SK-MEL-5 (cell line): ENCODE data around the gene RTKN2. TPM values are rescaled to one million over a fixed set of nuclear protein-coding genes. Genes with fewer than 3 reads are reported as not detected.

Source experiments
- DNase-seq: peaks from one replicate; pipeline ENCODE4 v3.0.0-alpha.2; 2016; ENCODE audit warnings: low read depth, low spot score
- in situ Hi-C: cut with HindIII; loops from 2 replicates; pipeline ENCODE4 v1.10.0; 2016; ENCODE audit warnings: low sequenced_read_pairs, high pct_unique_total_duplicates, low pct_unique_long_range_greater_than_20kb
- total RNA-seq: library from RNA; depleted of rRNA; stranded (reverse); fragments of >200 nt; shearing (Covaris generic); gene quantifications from 2 replicates; pipeline ENCODE4 v1.2.3, GENCODE V29; 2014

The RTKN2 gene
- total RNA-seq, 1 experiment from 2014 or later: 0.98 TPM

DNA sequence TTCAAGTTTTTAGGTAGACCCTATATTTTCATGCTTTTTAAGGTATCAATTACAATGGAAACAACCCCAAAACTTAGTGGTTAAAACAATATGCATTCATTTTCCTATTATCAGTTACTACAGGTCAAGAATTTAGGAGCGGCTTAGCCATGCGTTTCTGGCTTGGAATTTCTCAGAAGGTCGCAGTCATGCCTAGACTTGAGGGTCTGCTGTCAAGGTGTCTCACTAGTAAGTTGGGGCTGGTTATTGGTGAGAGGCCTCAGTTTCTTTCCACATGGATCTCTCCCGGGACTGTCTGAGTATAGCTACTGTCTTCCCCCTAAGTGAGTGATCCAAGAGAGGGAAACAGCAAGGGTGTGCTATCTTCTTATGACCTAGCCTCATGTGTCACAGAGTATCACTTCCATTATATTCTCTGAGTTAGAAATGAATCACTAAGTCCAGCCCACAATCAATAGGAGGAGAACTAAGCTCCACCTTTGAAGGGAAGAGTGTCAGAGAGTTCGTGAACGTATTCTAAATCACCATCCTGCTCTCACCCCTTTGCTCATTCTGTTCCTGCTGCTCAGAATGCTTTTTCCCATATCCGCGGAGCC, 80.5 kb downstream of the RTKN2 start:
- in situ Hi-C loops: no loop called here
- no peak for DNase-seq

DNA sequence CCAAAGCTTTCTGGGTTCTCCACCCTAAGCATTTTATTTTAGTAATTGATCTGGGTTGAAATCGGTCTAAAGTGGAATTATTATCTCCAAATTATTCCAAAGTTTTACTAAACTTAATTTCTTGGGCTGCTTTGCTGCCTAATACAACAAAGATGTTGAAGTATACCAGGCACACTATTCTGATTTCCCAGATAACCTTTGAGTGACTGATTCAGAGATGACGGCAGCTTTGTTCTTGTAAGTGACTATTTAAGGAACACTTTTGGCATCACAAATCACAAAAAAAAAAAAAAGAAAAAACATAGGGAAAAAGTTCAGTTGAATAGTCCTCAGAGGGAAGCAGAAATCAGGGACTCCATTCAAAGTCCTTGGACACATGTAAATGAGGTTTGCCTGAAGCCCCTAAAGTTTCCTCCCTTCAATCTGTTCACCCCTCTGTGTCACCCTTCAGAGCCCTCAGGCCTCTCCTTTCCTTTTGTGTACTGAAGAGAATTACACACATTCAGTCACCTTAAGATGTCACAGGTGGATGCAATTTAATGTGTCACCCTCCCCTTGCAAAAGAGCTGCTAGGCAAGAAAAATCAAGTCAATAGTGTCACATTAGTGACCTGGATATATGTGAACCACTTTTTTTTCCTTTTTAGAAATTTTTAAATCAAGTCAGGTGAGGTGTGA, 81.5 kb downstream of the RTKN2 start:
- in situ Hi-C loops: no loop called here
- DNase-seq: no peak

DNA sequence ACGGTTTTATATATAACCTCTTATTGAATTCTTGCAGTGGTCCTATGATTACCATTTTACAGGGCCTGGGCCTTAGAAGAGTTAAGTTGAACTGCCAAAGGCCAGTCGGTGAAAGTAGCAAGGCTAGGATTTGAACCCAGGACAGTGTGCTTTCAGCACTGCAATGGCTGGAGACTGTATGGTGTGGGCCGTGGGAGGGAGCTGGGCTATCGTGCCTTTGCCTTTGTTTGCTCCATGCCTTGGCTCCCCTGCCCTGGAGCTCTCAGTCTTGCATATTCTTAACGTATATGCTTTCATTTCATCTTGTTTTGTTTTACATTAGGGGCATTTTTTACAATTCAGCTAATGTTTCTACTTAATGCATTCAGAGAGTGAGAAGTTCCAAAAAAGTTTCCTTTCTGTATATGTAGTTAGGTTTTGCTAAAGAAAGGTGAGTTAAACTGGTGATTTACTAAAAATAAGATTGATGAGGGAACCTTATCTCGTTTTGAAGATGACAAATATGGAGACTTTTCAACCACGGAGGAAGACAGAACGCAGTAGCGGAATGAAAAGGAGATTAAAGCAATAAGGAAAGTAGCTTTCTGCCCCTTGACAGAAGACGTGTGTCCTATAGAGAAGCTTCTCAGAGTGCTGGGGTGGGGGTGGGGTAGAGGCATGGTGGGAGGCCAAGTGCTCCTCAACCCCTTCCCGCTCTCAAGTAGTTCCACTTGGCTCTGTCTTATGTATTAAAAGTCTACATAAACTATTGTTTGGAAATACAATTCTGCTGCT, 82.5 kb downstream of the RTKN2 start:
- no peak for DNase-seq
- in situ Hi-C loops: no loop called here

DNA sequence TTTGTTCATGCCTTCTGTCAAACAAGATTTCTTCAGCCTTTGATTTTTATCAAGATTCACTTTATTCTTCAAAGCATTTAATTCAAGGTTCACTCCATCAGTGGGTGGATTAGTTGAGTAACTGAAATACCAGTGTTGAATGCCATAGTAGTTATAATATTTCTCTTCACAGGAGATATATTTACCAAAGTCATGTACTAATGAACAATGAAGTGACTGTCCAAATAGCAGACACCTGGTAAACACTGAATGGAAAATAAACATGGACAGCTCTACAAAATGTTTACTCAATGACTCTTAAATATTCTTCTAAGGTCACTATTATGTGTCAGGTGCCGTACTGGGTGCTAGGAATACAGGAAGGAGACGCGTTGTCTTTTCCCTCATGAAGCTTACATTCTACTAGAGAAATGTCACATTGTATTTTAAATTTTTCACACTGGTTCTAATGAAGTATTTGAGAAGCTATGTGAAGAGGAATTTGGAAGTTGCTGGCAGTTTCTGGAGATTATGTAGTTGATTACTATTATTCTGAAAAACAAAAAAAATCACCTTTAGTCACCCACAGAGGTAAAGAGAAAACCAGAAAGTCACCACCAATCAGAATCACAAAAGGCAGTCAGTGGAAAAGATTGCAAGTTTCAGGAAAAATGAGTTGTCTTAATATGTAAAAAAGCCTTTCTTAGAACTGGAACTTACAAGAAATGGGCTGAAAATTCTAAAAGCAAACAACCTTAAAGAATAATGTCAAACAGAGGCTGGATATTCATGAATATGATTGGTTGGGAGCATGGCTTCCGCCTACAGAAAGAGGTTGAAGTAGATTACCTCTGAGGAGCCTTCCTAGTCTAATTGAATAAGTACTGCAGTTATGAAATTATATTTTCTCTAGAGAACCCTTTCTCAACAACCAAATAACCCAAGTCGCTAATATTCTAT, 84.5 kb downstream of the RTKN2 start:
- DNase-seq: no peak
- in situ Hi-C loops: no loop called here

DNA sequence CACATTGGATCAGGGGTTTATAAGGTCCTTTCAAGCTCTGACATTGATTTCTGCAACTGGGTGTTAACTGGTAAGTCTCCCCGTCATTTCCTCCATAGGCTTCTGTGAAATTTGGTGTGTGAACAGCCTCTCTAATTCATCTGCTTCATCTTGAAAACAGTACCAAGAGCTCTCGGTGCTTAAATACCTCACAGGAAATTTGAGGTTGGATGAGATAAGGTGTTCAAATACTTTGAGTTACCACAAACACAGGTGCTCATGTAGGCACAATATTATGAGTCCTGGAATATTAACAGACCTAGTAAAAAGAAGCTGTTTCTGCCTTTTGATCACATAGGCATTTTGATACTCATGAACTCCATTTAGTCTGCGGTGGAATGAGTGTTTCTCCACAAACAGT, 85.2 kb downstream of the RTKN2 start:
- in situ Hi-C loops: no loop called here
- DNase-seq: no peak

DNA sequence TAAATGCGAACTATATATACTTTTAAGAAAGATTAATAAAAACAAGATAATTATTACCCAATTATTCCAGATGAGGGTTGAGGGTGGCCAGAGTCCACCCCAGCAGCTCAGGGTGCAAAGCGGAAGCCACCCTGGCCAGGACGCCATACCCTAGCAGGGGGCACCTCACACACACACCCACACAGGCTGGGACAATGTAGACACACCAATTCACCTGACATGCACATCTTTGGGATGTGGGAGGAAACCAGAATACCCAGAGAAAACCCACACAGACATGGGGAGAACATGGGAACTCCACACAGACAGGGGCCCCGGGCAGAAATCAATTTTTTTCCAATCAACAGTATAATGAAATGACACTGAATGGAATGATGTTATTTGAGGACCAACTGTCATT, 86.0 kb downstream of the RTKN2 start:
- in situ Hi-C loops: no loop called here
- DNase-seq: no peak

DNA sequence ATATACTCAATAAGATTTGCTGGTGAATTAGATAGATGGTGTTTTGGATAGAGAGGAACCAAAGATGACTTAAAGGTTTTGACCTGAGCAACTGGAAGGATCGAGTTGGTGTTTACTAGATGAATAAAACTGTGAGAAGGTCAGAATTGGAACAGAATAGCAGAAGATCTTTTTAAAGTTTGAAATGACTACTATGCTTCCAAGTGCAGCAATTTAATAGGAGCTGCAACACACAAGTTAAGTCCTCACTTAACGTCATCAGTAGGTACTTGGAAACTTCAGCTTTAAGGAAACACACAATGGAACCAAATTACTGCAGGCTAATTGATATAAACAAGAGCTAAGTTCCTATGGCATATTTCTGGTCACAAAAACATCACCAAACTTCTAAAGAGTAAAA, 86.5 kb downstream of the RTKN2 start:
- in situ Hi-C loops: no loop called here
- DNase-seq: no peak

DNA sequence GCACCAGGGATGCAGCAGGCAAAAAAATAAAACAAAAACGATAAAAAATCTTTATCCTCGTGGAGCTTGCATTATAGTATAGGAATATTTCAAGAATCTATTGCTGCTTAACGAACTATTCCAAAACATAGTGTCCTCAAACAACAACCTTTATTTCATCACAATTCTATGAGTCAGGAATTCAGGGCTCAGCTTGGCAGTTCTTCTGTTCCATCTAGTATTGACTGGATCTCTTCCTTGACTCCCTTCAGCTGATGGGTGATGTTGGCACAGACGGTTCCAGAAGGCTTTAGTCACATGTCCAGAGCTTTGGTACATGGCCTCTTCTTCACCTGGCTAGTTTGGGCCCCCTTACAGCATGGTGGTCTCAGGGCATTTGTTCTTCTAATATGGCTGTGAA, 88.0 kb downstream of the RTKN2 start:
- in situ Hi-C loops: no loop called here
- no peak for DNase-seq

DNA sequence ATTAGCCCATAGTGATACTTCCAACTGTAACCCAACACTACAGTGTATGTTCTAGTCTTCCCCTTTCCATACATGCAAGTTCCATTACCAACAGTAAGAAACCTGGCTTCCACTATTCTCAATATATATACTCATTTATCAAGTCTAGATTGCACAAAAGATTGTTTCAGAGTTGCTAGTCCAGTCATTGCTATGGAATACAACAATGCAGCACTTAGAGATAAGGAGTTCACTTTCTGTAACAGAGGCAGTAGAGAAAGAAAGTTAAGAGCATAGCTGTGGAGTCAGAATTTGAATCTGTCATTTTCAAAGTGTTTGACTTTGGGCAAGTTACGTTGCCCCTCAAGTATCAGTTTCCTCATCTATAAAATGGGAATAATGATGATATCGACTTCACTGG, 90.1 kb downstream of the RTKN2 start:
- in situ Hi-C loops: no loop called here
- no peak for DNase-seq

DNA sequence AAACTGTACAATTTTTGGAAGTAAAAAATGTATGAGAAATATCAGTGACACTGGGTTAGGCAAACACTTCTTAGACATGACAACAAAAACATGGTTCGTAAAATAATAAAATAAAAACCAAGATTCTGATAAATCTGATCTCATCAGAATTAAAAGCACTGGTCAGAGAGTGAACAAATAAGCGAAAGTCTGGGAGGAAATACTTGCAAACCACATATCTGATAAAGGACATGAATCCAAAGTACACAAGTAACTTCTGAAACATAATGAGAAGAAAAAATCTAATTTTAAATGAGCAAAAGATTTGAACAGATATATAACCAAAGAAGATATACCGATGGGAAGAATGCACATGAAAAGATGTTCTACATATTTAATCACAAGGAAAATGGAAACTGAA, 91.5 kb downstream of the RTKN2 start:
- in situ Hi-C loops: no loop called here
- DNase-seq: no peak

DNA sequence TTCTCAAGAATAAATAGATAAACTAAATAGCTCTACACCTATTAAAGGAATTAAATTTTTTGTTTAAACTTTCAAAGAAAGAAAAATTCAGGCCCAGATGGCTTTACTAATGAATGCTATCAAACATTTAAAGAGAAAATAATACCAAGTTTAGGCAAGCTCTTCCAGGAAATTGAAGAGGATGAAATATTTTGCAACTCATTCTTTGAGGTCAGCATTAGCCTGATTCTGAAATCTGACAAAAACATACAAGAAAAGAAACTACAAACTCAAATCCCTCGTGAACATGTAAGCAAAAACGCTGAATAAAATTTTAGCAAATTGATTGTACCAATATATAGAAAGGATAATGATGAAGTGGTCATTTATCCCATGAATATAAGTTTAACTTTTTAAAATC, 93.4 kb downstream of the RTKN2 start:
- in situ Hi-C loops: no loop called here
- DNase-seq: no peak

DNA sequence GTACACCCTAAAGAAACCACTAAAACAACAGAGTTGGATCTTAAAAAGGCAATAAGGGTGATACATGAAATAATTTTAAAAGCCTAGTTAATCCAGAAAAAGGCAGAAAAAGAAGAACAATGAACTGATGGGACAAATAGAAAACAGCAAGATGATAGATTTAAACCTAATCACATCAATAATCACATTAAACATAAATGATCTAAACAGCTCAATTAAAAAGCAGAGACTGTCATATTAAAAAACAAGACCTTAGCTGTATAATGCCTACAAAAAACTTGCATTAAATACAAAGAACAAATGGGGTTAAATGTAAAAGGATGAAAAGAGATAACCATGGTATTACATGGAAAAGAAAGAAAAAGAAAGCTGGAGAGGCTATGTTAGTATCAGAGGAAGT, 96.2 kb downstream of the RTKN2 start:
- in situ Hi-C loops: no loop called here
- no peak for DNase-seq

DNA sequence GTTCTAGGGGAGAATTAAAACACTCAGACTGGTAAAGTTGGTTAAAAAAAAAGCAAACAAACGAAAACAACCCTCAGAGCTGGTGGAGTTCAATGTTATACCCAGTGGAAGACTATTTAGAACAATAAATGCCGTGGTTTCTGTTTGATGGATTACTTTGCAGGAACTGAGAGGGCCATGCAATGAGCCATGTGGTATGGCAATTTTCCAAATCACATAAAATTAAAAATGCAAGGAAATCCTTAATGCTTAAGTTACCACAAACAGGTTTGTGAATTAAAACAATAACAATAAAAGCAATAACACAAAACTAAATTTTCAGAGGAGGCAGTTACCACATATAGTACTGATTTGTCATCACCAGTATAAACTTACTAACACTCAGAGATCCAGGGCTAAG, 96.9 kb downstream of the RTKN2 start:
- in situ Hi-C loops: no loop called here
- DNase-seq: no peak

DNA sequence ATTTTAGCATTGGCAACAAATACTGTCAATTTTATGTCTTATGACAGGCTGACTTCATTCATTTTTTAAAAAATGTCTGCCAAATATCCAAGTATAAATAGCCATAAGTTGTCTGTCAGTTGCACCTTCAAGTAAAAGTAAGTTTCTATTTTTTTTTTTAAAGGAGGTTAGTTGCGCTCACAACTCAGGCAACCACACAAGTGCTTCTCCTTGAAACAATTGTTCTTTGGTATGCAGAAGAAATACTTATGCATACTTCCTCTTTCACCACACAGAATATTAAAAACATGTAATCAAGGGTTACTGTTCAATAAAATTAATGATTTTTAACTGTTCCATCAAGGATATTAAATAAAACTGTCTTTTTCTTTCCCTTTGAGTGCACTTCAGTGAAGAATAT, 97.9 kb downstream of the RTKN2 start:
- DNase-seq: no peak
- in situ Hi-C loops: no loop called here

DNA sequence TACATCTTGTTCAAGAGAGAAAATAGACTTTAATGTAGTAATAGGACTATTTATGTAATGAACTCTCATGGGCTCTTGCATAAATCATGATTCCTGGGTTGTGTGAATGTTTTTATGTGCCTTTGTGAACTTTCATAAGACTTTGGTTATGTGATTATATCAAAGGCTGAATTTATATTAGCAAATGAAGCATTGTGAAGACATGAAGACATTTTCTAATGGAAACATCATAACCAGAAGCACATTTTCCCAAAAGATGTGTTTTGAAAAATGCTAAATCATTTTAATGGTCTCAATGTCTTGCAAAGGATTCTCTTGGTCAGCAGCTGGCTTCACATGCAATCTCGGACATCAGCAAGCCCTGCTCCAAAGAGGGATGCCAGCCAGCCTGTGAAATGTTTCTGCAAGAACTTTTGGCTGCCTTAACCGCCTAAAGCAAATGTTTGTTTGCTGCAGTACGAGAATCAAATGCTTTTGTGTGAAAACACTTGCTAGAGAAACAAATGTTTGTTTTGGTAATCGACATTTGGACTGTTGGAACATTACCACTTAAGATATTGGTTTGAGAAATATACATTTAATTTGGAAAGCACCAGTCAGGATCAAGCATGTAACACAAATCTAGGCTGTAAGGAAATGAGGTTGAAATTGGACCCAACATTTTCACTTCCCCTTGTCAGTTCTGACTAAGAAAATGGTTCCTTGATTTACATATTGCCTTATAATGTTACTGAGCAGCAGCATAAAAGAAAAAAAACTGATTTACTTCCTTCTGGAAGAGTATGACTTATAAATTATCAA, 102.1 kb downstream of the RTKN2 start:
- no peak for DNase-seq
- in situ Hi-C loops: no loop called here

DNA sequence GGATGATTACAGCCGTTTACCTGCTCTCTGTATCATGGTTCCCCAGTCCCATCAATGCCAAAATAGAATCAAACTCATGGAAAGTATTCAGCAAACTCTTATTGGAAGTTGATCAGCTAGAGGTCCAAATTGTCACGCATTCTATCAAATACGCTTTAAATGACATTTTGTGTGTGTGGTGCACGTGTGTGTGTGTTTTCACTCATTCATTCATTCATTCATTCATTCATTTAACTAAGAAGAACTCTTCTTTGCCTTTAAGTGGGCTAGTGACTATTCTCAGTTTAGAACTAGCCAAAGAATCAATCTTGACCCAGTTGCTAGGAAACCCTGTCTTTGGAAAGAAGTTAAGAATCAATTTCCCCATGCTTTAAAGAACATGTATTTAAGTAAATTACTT, 102.8 kb downstream of the RTKN2 start:
- in situ Hi-C loops: no loop called here
- DNase-seq: no peak

DNA sequence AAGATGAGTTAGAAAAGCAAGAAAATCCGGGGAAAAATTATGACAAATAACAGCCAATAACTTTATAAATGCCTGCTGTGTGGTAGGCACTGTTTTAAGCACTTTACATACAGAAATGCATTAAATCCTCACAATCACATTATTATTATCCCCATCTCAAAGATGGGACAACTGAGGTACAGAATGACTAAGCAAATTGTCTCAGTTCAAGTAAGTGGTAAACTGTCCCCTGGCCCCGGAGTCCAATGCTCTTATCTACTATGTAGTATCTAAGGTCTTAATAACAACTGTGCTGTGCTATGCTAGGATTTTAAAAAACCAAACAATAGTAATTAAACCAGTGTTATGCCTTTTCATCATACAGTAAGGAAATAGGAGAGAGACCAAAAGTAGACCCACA, 105.6 kb downstream of the RTKN2 start:
- DNase-seq: no peak
- in situ Hi-C loops: no loop called here
